Mononuclear cell (primary cell): Measurements from ENCODE around the gene ZFY. TPM values are rescaled to one million over a fixed set of nuclear protein-coding genes. Genes with fewer than 3 reads are reported as not detected.

Experiments used
- H3K27me3 ChIP-seq: 2 replicates; pipeline ENCODE4 v1.6.0; 2011; ENCODE audit warnings: low read length, control low read depth; ENCODE audit not compliant: insufficient read depth
- H3K4me1 ChIP-seq: 2 replicates; pipeline ENCODE4 v1.5.1; 2011; ENCODE audit warnings: mild to moderate bottlenecking, low read length, control low read depth; ENCODE audit not compliant: insufficient read depth
- H3K4me3 ChIP-seq: 2 replicates; pipeline ENCODE4 v1.5.1; 2011; ENCODE audit warnings: mild to moderate bottlenecking, low read length, moderate library complexity
- H3K9me3 ChIP-seq: 2 replicates; pipeline ENCODE4 v1.5.1; 2011; ENCODE audit warnings: low read depth, mild to moderate bottlenecking, control low read depth, low read length
- total RNA-seq: library from RNA; depleted of rRNA; stranded (reverse); fragments of >200 nt; gene quantifications from one replicate; pipeline ENCODE4 v1.2.3, GENCODE V29; 2012

ZFY gene
- total RNA-seq: not detected

DNA sequence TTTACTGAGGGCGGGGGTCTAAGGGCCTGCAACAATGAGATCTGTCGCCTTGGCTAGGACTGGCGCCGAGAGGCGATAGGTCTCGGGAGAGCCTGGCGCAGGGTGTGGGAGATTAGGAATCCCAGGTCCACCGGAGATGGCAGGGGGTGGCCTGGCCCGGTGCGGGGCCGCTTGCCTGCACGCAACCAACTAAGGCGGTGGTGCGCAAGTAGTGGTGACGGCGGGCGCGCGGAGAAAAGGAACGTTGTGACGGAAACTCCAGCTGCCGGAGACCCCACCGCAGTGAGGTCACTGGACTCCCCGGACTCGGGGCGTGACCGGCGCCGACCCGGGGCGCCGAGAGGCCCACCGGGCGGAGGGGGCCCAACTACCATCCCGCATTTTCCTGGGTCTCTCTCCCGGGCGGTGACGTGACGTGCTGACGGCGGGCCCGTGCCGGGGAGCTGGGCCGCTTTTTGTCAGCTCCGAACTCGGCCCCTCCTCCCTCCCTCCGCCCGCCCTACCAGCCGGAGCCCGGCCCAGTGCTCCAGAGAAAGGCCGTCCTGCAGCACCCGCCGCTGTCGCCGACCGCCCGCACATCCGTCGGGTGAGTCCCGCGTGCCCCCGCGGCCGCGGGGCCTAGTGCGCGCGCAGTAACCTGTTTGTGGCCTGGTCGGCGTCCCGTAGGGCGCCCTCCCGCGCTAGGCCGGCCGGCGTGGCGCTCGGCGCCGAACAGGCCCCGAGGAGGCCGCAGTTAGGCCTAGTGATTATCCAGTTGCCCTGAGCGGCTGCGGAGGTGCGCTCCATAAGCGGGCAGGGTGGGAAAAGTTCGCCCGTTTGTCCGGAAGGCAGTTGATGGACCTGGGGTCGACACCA is at the start of gene ZFY:
Gene ZFY (plus strand): TSS at position 521 of the 855 bp plus-strand sequence. CDS start 18,556 bp downstream, outside the sequence.
- Histone ChIP-seq H3K4me3 (peak within 1 kb of the TSS; percentile 61), H3K27me3 (no peaks in the 10 kb centered on the region), H3K9me3 (no peaks in the 10 kb centered on the region), H3K4me1 (peaks cover 11% of the 10 kb centered on the region)

DNA sequence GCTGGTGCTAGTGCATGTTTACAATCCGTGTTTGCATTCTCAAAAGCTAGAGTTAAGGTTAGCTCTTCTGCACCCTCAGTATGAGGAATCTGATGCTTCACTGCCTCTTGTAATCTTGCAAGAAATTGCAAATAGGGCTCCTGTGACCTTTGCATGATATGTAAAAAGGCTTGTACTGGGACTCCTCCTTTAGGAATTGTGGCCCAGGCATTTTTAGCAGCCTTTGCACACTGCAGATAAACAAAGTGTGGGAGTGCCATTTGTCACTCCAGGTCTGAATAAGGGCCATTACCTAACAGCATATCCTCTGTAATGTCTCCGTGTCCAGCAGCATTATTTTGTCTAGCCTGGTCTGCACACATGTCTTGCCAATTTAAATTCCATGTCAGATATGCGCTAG is 49.3 kb upstream of the ZFY start:
- H3K27me3 ChIP-seq: no peaks in the 10 kb centered on the region
- H3K4me1 ChIP-seq: no peaks in the 10 kb centered on the region
- H3K4me3 ChIP-seq: no peak overlapping the region
- H3K9me3 ChIP-seq: no peaks in the 10 kb centered on the region

DNA sequence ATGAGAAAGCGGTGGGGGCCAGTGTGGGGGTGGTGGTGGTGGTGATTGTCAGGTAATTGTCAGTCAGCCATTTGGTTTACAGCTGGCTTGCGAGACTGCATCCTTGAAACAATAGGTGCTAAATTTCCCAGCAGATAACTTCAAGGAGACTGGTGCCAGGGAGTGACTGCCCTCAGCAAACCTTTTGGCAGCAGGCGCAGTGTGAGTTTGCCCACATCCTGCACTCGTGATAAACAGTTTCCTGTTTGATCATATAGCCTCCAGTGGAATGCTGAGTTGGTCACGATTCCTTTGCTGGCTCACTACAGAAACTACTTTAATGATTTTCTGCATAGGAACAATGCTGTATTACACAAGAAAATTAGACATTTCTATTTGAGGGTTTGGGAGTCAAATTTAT is 47.8 kb upstream of the ZFY start:
- no peaks in the 10 kb centered on the region for H3K27me3 ChIP-seq
- no peaks in the 10 kb centered on the region for H3K9me3 ChIP-seq
- H3K4me1 ChIP-seq: no peaks in the 10 kb centered on the region
- H3K4me3 ChIP-seq: no peak overlapping the region

DNA sequence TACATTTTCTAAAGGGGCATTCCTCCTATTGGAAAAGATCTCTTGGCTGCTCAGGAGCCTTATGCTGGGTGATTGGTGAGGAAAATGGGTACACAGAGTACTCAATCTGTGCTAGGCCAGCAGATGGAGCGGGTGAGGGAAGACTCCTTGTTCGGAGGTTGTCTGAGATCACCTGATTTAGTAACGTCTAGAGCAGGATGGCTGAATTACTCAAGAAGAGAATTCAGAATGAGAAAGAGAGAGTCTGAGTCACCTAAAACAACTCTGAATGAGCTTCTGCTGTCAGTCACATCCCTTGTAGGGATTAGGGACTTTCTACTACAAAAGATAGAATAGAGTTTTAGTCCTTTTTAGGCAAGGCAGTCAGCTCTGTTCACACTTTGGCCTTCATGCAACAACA is 47.2 kb upstream of the ZFY start:
- Histone ChIP-seq H3K4me1 (no peaks in the 10 kb centered on the region), H3K27me3 (no peaks in the 10 kb centered on the region), H3K4me3 (no peak overlapping the region), H3K9me3 (no peaks in the 10 kb centered on the region)

DNA sequence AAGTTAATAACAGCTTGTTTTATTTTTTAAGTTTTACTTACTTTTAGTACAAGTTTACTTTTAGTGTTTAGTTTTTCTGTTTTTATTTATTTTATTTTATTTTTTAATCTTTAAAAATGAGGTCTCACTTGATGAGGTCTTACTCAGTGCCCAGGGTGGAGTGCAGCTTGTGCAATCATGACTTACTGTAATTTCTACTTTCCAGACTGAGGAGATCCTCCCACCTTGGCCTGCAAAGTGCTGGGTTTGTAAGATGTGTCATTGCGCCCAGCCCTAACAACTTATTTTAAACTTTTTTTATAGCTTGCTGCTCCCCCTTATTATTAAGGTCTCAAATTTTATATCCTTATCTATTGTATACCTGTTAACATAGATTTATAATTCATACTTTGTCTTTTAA is 41.7 kb upstream of the ZFY start:
- no peaks in the 10 kb centered on the region for H3K4me1 ChIP-seq
- H3K9me3 ChIP-seq: no peaks in the 10 kb centered on the region
- no peaks in the 10 kb centered on the region for H3K27me3 ChIP-seq
- no peak overlapping the region for H3K4me3 ChIP-seq

DNA sequence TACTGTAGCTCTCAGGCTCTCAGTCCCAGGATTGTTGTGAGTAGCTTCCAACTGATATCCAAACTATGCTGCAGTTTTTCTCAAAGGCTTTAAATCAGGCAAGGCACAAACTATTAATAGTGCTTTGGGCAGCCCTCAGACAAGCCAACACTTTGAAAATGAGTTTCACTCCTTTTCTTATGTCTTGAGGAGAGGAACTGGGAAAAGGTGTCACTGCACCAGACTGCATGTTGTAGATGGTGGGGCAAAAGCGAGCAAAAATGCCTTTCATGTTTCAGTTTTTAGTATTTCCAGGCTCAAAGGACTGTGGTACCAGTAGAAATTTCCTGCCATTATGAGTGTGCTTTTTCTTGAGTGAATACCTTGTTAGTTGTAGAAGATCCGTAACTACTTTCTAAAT is 39.1 kb upstream of the ZFY start:
- H3K4me1 ChIP-seq: no peaks in the 10 kb centered on the region
- no peaks in the 10 kb centered on the region for H3K27me3 ChIP-seq
- H3K4me3 ChIP-seq: no peak overlapping the region
- no peaks in the 10 kb centered on the region for H3K9me3 ChIP-seq

DNA sequence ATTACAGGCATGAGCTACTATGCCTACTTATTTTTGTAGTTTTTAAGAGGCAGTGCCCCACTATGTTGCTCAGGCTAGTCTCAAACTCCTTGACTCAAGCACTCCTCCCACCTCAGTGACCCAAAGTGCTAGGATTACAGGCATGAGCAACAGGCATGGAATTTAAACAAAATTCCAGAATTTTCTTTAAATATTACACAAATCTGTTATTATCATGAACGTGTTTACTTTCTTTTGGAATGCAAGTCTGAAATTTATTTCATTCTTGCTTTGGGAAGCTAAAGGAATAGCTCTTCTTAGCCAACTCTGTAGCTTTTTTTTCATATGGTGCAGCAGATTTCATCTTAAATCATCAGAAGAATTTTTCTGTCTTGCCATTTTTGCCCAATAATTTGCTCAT is 27.8 kb upstream of the ZFY start:
- Histone ChIP-seq H3K4me3 (no peak overlapping the region), H3K4me1 (no peaks in the 10 kb centered on the region), H3K9me3 (no peaks in the 10 kb centered on the region), H3K27me3 (no peaks in the 10 kb centered on the region)

DNA sequence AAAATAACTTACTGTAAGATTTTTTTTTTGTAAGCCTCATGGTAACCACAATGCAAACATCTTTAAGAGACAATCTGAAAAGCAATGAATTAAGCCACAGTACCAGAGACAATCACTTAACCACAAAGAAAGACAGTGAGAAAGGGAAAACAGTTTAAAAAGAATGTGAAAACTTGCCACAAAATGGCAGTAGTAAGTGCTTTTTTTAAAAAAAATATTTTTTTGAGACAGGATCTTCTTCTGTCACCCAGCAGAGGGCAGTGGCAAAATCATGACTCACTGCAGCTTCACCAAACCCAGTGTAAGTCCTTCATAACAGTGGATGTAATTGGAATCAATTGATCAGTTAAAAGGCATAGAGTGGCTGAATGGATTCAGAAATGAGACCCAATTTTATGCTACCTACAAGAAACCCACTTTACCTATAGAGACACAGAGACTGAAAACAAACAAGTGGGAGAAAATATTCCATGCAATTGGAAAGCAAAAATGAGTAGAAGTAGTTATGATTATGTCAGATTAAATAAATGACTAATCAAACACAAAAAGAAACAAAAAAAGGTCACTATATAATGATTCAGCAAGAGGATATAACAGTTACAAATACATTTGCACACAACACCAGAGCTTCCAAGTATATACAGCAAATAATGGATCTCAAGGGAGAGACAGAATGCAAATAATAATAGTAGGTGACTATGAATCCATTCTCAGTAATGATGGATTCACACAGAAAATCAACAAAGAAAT is 21.9 kb upstream of the ZFY start:
- no peaks in the 10 kb centered on the region for H3K9me3 ChIP-seq
- no peaks in the 10 kb centered on the region for H3K27me3 ChIP-seq
- no peak overlapping the region for H3K4me3 ChIP-seq
- H3K4me1 ChIP-seq: no peaks in the 10 kb centered on the region

DNA sequence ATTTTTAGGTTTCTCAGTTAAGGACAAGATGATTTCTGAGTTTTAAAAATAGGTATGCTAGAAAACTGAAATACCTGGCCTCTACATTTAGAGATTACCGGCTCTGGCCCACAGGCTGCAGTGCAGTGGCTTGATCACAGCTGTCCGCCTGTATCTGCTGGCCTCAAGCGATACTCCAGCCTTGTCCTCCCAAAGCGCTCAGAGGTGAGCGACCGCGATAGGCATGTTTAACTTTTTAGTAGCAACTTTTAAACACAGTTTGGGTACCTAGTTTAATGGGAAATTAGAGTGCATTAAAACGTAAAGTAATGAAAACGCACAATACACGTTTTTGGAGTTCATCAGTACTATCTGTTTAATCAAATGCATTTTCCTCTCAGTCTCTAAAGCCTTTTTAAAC is 1.1 kb upstream of the ZFY start:
- no peak overlapping the region for H3K4me3 ChIP-seq
- H3K27me3 ChIP-seq: no peaks in the 10 kb centered on the region
- H3K9me3 ChIP-seq: no peaks in the 10 kb centered on the region
- H3K4me1 ChIP-seq: peaks cover 11% of the 10 kb centered on the region

DNA sequence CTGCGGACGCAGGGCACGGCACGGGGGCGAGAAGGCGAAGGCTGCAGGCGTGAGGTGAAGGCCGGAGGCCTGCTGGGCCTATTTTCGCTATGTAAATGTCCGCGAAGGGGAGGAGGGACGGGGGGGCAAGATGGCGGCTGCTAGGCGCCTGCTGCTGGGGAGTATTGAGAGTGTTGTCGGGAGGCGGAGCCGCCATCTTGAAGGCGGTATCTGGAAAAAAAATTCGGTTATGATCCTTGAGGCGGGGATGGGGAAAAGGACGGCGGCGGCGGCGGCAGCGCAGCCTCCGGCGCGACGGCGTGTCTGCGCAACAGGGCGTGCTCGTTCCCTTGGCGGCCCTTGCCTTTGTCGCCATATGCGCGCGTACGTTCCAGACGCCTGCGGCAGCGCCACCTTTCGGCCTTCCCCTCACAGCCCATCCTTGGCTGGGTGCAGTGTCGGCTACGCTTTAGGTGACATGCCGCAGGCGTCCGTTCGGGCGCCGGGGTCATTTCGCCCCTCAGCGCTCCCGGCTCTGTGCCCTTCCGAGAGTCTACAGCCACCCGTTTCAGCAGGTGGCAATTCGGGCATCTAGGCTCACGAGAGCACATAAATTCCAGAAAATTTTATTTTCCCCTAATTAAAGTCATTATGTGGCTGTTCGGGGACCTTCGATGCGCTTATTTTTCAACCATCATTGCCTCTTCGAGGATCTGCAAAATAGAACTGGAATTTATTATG is 695 bp downstream of the ZFY start:
- peak overlapping the region; percentile 61 for H3K4me3 ChIP-seq
- peaks cover 11% of the 10 kb centered on the region for H3K4me1 ChIP-seq
- H3K27me3 ChIP-seq: no peaks in the 10 kb centered on the region
- H3K9me3 ChIP-seq: no peaks in the 10 kb centered on the region

DNA sequence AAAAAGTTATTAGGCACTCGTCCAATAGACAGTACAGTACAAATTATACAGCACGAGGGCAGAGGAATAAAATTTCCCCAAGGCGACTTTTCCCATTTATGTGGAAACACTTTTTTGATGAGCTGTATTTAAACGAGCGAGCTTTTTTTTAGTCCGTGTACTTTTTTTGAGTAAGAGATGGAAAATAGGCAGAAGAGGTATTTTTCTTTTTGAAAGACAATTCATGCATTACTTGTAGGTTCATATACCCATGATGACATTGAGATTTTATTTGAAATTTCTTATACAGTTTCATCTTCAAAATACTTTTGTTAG is 1.2 kb downstream of the ZFY start:
- Histone ChIP-seq H3K9me3 (no peaks in the 10 kb centered on the region), H3K4me3 (peak overlapping the region; percentile 61), H3K27me3 (no peaks in the 10 kb centered on the region), H3K4me1 (peaks cover 11% of the 10 kb centered on the region)

DNA sequence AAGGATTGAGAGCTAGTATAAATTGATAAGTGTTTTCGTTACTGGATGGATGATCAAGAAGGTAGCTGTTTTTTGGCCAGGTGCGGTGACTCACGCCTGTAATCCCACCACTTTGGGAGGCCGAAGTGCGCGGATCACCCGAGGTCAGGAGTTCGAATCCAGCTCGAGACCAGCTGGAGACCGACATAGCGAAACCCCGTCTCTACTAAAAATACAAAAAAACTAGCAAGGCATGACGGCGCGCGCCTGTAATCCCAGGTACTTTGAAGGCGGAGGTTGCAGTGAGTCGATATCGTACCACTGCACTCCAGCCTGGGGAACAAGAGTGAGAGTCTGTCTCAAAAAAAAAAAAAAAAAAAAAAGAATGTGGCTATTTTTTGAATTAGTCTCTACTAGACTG is 2.0 kb downstream of the ZFY start:
- H3K27me3 ChIP-seq: no peaks in the 10 kb centered on the region
- H3K9me3 ChIP-seq: no peaks in the 10 kb centered on the region
- peaks cover 11% of the 10 kb centered on the region for H3K4me1 ChIP-seq
- no peak overlapping the region for H3K4me3 ChIP-seq

DNA sequence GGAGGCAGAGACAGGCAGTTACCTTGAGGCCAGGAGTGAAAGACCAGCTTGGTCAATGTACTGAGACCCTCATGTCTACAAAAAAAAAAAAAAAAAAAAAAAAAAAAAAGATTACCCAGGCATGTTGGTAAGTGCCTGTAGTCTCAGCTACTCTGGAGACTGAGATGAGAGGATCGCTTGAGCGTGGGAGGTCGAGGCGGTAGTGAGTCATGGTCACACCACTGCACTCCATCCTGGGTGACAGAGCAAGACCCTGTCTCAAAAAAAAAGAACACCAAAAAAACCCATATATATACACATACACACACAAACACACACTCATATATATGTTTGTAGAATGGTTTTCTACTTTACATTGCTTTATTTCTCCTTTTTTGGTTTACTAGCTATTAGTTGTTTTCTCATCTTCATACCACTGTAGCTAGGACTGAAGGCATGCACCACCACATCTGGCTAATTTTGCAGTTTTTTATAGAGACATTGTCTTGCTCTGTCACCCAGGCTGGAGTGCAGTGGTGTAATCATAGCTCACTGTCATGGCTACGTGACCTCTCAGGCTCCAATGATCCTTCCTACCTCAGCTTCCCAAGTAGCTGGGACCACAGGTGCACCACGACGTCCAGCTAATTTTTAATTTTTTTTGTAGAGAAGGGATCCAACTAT is 14.5 kb downstream of the ZFY start:
- H3K4me1 ChIP-seq: peaks cover 15% of the 10 kb centered on the region
- H3K9me3 ChIP-seq: no peaks in the 10 kb centered on the region
- H3K27me3 ChIP-seq: no peaks in the 10 kb centered on the region
- H3K4me3 ChIP-seq: no peak overlapping the region

DNA sequence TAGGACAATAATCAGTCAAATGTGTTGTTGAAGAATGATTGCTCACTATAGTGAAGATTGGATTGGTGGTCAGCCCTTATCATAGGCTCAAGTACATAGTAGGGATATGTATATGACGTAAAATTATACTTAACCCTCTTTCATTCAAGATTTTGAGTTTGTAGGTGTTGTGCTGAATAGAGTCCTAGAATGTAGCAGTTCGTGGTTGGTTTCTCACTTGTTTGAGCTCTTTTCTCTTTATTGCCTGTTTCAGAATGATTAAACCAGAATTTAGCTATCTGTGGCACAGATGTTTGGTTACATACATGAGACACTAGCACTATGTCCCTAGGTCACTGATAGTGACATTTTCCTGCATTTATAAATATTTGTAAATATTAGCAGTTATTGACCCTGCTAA is 15.5 kb downstream of the ZFY start:
- H3K9me3 ChIP-seq: no peaks in the 10 kb centered on the region
- peaks cover 10% of the 10 kb centered on the region for H3K4me1 ChIP-seq
- no peaks in the 10 kb centered on the region for H3K27me3 ChIP-seq
- no peak overlapping the region for H3K4me3 ChIP-seq

DNA sequence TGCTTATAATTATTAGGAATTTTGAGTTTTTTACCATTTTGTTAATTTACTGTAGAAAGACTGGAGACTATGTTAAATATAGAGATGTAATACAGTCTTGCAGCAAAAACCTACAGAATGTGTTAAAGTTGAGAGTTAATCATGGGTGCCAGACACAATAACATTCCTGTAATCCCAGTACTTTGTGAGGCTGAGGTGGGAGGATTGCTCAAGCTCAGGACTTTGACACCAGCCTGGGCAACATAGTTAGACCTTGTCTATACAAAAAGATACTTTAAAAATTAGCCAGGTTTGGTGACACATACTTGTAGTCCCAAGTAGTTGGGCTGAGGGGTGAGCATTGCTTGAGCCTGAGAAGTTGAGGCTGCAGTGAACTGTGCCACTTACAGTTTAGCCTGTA is 17.7 kb downstream of the ZFY start:
- H3K4me1 ChIP-seq: peaks cover 6% of the 10 kb centered on the region
- no peaks in the 10 kb centered on the region for H3K27me3 ChIP-seq
- no peaks in the 10 kb centered on the region for H3K9me3 ChIP-seq
- H3K4me3 ChIP-seq: no peak overlapping the region
